ENCODE measurements around the gene ZNF316. TPM values are rescaled to one million over a fixed set of nuclear protein-coding genes. Genes with fewer than 3 reads are reported as not detected.

ZNF316 gene
- total RNA-seq (ENCODE audit: low replicate concordance): 10.0 and 15.2 TPM in 2 replicates

GRCh38 chr7:6636741-6637543, at the start of gene ZNF316:
TSS of gene ZNF316 (plus strand) at chr7:6637318. CDS start at chr7:6642410, 5,092 bp downstream.

GRCh38 chr7:6589829-6590644, 47.1 kb upstream of the ZNF316 start, which contains the start of gene INTS15:
TSS of gene INTS15 (plus strand) at chr7:6590021. CDS start at chr7:6590284, 263 bp downstream.

GRCh38 chr7:6614953-6615722, 22.0 kb upstream of the ZNF316 start, which contains the start of gene ZNF853:
TSS of gene ZNF853 (plus strand) at chr7:6615610. CDS start at chr7:6616175, 565 bp downstream.

Other genes with a start within 250 kb of the ZNF316 start
- 16.5 and 18.3 TPM in 2 replicates for gene DAGLB, start 189.4 kb upstream of the ZNF316 start, total RNA-seq (ENCODE audit: low replicate concordance)
- 164 and 223 TPM in 2 replicates for gene KDELR2, start 153.2 kb upstream of the ZNF316 start, total RNA-seq (ENCODE audit: low replicate concordance)
- gene GRID2IP, start 85.9 kb upstream of the ZNF316 start, total RNA-seq (ENCODE audit: low replicate concordance): not detected in 2 replicates
- gene ZDHHC4, start 59.9 kb upstream of the ZNF316 start, total RNA-seq (ENCODE audit: low replicate concordance): 51.8 and 60.1 TPM in 2 replicates
- gene INTS15, start 47.3 kb upstream of the ZNF316 start, total RNA-seq (ENCODE audit: low replicate concordance): 5.6 and 5.9 TPM in 2 replicates
- 0.59 and 5.5 TPM in 2 replicates for gene ZNF853, start 21.7 kb upstream of the ZNF316 start, total RNA-seq (ENCODE audit: low replicate concordance)
- gene ZNF12, start 69.6 kb downstream of the ZNF316 start, total RNA-seq (ENCODE audit: low replicate concordance): 9.7 and 14.7 TPM in 2 replicates
- 0.30 TPM in 1 of 2 replicates, not detected in the other for gene RSPH10B2, start 116.8 kb downstream of the ZNF316 start, total RNA-seq (ENCODE audit: low replicate concordance)
- 50.5 and 52.8 TPM in 2 replicates for gene CCZ1B, start 189.0 kb downstream of the ZNF316 start, total RNA-seq (ENCODE audit: low replicate concordance)